Measurements from ENCODE around the gene ASB18.

DNA sequence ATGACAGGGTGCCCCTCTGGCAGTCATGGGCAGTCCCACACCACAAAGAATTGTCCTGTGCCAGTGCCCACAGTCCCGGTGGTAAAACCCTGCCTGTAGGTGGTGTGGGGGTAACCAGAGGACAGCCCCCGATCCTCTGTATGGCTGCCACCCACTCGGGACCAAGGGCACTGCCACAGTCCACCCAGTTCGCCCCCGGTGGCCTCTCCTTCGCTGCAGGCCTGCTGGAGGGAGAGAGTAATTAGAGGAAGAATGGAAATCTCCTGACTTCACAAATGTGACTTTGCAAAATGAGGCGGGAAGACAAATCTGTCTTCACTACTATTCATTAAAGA lies 107.4 kb downstream of the ASB18 start:
- TF ChIP-seq CTCF (IDR thresholded peaks at IDR 0.05): no peak
- TF ChIP-seq POLR2AphosphoS5 (IDR thresholded peaks at IDR 0.05): no peak
- TF ChIP-seq POLR2A (IDR thresholded peaks at IDR 0.05): no peak
- no peak for TF ChIP-seq EP300 (IDR thresholded peaks at IDR 0.05; ENCODE audit: low read depth)

Measured in transverse colon (tissue), 4 donors.